Common myeloid progenitor, CD34-positive (primary cell): ENCODE data around the gene DDX17.

Experiments
- CTCF ChIA-PET: fragments of 350-600 bp; sonication (Branson Sonifier 250); formaldehyde crosslinking; loops from one replicate; lab custom pipeline; 2021; ENCODE audit warnings: antibody characterized with exemption; lab: Charles Lee
- POLR2A ChIA-PET: fragments of 350-600 bp; sonication (Branson Sonifier 250); formaldehyde crosslinking; loops from one replicate; lab custom pipeline; 2021; ENCODE audit warnings: antibody characterized with exemption; lab: Charles Lee
- DNase-seq, 3 donors: peaks; one replicate each; pipeline versions ENCODE4 v3.0.0 to v3.0.0-alpha.2; 2013
- H3K27ac ChIP-seq, 2 experiments: 1 replicate in 1 of 2; 2 replicates in 1 of 2; pipeline ENCODE4 v1.7.0; 2013; ENCODE audit warnings: inconsistent platforms in 2 of 2, low read length in 2 of 2, mild to moderate bottlenecking in 2 of 2, low read depth in 1 of 2, moderate library complexity in 1 of 2; ENCODE audit not compliant: severe bottlenecking in 2 of 2, insufficient read depth in 1 of 2, poor library complexity in 1 of 2
- H3K27me3 ChIP-seq, 5 experiments: replicated peaks in 2 of 5; 1 replicate in 3 of 5; 2 replicates in 2 of 5; pipeline versions ENCODE4 v1.6.1 to v1.7.0; 2013; ENCODE audit warnings: low read length in 4 of 5, mild to moderate bottlenecking in 2 of 5, moderate library complexity in 2 of 5, inconsistent platforms in 1 of 5; ENCODE audit not compliant: insufficient read depth in 5 of 5, control insufficient read depth in 4 of 5
- H3K36me3 ChIP-seq, 4 experiments: 1 replicate in 2 of 4; 2 replicates in 2 of 4; pipeline versions ENCODE4 v1.6.1 to v1.7.0; 2013; ENCODE audit warnings: low read length in 3 of 4, control low read depth in 1 of 4, mild to moderate bottlenecking in 1 of 4; ENCODE audit not compliant: control insufficient read depth in 4 of 4, insufficient read depth in 4 of 4
- H3K4me1 ChIP-seq, 4 experiments: 1 replicate in 3 of 4; 2 replicates in 1 of 4; pipeline versions ENCODE4 v1.6.1 to v1.7.1; 2013; ENCODE audit warnings: low read length in 3 of 4, mild to moderate bottlenecking in 3 of 4, control low read depth in 1 of 4, inconsistent platforms in 1 of 4, moderate library complexity in 1 of 4; ENCODE audit not compliant: control insufficient read depth in 4 of 4, insufficient read depth in 4 of 4; ENCODE audit errors: control extremely low read depth in 1 of 4
- H3K4me3 ChIP-seq, 7 experiments: 1 replicate in 4 of 7; 2 replicates in 3 of 7; pipeline versions ENCODE4 v1.5.1 to v1.7.0; 2013; ENCODE audit warnings: mild to moderate bottlenecking in 7 of 7, low read length in 6 of 7, moderate library complexity in 6 of 7, inconsistent platforms in 2 of 7, low read depth in 2 of 7, control low read depth in 1 of 7; ENCODE audit not compliant: insufficient read depth in 4 of 7, control insufficient read depth in 1 of 7; ENCODE audit errors: extremely low read depth in 1 of 7
- H3K9me3 ChIP-seq, 5 experiments: 1 replicate in 4 of 5; 2 replicates in 1 of 5; pipeline versions ENCODE4 v1.6.1 to v1.7.1; 2013; ENCODE audit warnings: low read length in 4 of 5, mild to moderate bottlenecking in 2 of 5, inconsistent platforms in 1 of 5, low read depth in 1 of 5, moderate library complexity in 1 of 5; ENCODE audit not compliant: control insufficient read depth in 4 of 5, insufficient read depth in 2 of 5; ENCODE audit errors: control extremely low read depth in 1 of 5
- WGBS: methylation state at CpG from one replicate; pipeline ENCODE4 v1.1.5; 2013; ENCODE audit not compliant: insufficient coverage; 5-methylcytosine and 5-hydroxymethylcytosine counted together

The DDX17 gene

DNA sequence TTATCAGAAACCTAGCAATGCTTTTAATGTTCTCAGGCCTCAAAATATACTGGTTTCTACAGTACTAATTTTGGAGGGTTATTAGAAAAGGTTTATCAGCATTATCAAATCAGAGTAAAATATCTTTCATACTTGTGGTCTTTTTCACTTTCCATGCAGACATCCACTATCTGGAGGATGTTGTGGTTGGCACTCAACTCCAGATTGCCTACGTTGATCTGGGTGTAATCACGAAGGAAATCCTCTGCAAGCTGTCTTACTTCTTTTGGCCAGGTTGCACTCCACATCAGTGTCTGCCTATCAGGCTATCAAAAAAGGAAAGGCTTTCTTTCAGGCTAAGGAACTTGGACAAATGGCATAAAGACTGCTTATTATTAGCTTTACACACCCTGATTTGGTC lies 11.6 kb downstream of the DDX17 start:
- Histone ChIP-seq H3K27ac (no peak overlapping the region), H3K36me3 (peaks cover 46 to 96% (median 78%) of the 10 kb centered on the region in 4 experiments), H3K4me3 (no peak overlapping the region), H3K4me1 (peaks cover 0 to 2% (median 0%) of the 10 kb centered on the region in 4 experiments), H3K27me3 (no peaks in the 10 kb centered on the region), H3K9me3 (no peaks in the 10 kb centered on the region)
- POLR2A ChIA-PET, result no interaction called here
- 18% methylated on average over 2 of the region's 2 CpGs for WGBS
- CTCF ChIA-PET, result interaction anchor here (0.9 to 1.4 kb wide), 4 partner anchors 11 to 78 kb away, joined by 3 to 6 read pairs (median 4); no protein-coding TSS in a partner anchor
- DNase-seq, result peak in 2 of 3 donors; percentile 55 to 66

DNA sequence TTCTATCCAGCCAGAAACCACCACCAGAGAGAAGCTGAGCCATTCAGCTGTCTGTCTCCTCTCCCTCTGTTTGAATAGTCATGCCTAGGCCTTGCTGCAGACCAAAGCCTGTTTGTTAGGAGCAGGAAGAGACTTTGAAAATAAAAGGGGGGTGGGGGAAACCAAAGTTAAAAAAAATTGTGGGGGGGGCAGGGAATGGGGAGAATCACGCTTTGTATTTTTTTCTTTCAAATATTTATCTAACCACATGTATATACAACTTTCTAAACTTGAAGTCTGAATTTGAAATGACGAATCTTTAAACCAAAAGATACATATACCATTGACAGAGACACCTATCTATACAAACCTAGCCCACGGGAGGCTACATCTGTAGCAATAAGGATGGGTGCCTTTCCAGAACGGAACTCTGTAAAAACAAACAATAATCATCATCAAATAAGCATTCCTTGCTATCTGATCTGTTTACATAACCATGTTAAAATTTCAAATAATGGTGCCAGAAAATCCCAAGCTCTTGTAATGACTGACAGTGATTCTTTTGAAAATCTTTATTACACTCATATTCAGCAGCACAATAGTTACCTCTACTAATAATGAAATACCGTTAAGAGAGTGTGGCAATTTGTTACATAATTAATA lies 14.3 kb downstream of the DDX17 start:
- no peaks in the 10 kb centered on the region for H3K27me3 ChIP-seq
- no peak overlapping the region for H3K27ac ChIP-seq
- no peak overlapping the region for H3K4me3 ChIP-seq
- 86% methylated on average over 1 of the region's 5 CpGs for WGBS
- H3K36me3 ChIP-seq, result peaks cover 36 to 95% (median 83%) of the 10 kb centered on the region in 4 experiments
- no peak for DNase-seq
- ChIA-PET POLR2A (interaction anchor here (0.6 to 0.7 kb wide), 2 partner anchors 36 to 91 kb away, joined by 4 read pairs; no protein-coding TSS in a partner anchor), CTCF (interaction anchor here (0.7 to 2.7 kb wide), 2 partner anchors 10 to 12 kb away, joined by 3 to 13 read pairs; no protein-coding TSS in a partner anchor)
- peaks cover 0 to 2% (median 0%) of the 10 kb centered on the region in 4 experiments for H3K4me1 ChIP-seq
- no peaks in the 10 kb centered on the region for H3K9me3 ChIP-seq

DNA sequence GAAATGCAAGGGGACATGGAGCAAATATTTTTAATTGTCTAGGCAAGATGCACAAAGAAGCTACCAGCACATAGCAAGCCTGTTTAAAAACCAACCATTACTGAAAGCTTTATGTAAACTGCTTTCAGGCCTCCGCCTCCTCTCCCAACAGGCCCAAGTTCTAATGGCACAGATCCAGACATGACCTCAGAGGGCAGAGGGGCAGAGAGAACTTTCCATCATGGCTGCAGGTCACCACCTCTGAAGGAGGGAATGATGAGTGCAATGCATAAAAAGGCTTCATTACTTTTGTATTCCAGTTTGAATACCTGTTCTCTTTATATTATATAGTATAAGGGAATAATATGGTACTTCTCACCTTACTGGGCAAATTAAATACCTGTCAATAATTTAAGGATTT lies 15.2 kb downstream of the DDX17 start:
- DNase-seq, result no peak
- WGBS, result no CpG with 5 or more reads among the region's 1 CpG
- CTCF ChIA-PET, result interaction anchor here (0.9 to 2.1 kb wide), 4 partner anchors 9 to 80 kb away, joined by 3 to 11 read pairs (median 4); no protein-coding TSS in a partner anchor

DNA sequence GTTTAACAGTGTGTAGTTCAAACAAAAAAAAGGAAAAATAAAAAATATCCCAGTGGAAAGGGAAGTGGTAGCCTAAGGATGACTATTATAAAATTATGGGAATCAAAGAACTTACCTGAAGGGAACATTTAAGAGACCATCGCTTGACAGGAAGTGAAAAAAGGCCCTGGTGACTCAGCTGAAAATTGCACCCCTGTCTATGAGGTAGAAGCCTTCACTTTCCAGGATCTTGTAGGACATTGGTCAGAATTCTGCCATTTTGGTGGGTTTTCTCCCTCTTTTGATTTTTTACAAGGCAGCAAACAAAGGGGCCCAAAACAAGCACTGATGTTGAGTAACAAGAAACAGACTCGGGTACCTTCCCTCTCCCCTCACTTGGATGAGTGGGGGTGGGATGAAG lies 15.6 kb downstream of the DDX17 start:
- CTCF ChIA-PET, result interaction anchor here (0.9 to 2.1 kb wide), 4 partner anchors 9 to 80 kb away, joined by 3 to 11 read pairs (median 4); no protein-coding TSS in a partner anchor
- H3K27ac ChIP-seq, result peak overlapping the region in 1 of 2 experiments; percentile 12

More for the DNA sequence above, 15.2 kb downstream of the DDX17 start:
- H3K36me3 ChIP-seq, result peaks cover 40 to 95% (median 83%) of the 10 kb centered on the region in 4 experiments
- no peaks in the 10 kb centered on the region for H3K27me3 ChIP-seq
- POLR2A ChIA-PET, result interaction anchor here (0.6 to 3.2 kb wide), 3 partner anchors 12 to 90 kb away, joined by 4 to 13 read pairs (median 4); no protein-coding TSS in a partner anchor
- no peak overlapping the region for H3K27ac ChIP-seq
- H3K4me1 ChIP-seq, result peaks cover 0 to 2% (median 0%) of the 10 kb centered on the region in 4 experiments
- H3K4me3 ChIP-seq, result no peak overlapping the region
- no peaks in the 10 kb centered on the region for H3K9me3 ChIP-seq

DNA sequence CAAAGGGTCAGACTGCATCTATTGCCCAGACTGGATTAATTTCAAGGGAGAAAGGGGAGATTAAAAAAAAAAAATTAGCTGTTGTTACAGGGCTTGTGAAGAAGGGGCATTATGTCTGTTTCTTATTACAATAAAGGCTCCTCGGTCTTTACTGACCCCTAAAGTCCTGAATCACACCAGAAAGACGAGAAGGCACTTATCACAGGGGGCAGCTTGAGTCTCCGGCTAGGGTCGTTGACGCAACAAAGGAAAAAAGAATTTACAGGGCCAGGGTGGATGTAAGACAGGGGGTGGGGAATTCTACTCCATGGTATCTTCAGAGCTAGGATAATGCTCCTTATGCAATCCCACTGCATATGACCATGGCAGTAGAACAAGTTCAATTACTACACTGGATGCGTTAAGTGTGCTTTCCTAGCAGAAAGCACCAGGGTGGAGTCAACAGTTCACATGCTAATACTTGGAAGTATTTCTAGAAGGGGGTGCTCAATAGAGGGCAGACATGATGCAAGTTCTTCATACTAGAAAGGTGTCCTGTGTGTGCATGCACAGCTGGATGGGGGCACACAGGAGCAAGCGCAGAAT lies 16.5 kb downstream of the DDX17 start:
- Histone ChIP-seq H3K27me3 (no peaks in the 10 kb centered on the region), H3K4me3 (no peak overlapping the region), H3K4me1 (peaks cover 0 to 2% (median 0%) of the 10 kb centered on the region in 4 experiments), H3K9me3 (no peaks in the 10 kb centered on the region), H3K27ac (no peak overlapping the region), H3K36me3 (peaks cover 34 to 96% (median 83%) of the 10 kb centered on the region in 4 experiments)
- no peak for DNase-seq
- ChIA-PET CTCF (interaction anchor here (1.2 to 2.1 kb wide), 3 partner anchors 10 to 114 kb away, joined by 3 to 11 read pairs (median 6); no protein-coding TSS in a partner anchor), POLR2A (interaction anchor here (1.1 to 3.2 kb wide), 2 partner anchors 9 to 13 kb away, joined by 4 to 13 read pairs; no protein-coding TSS in a partner anchor)
- WGBS, result 100% methylated on average over 6 of the region's 7 CpGs

More for the DNA sequence above, 15.6 kb downstream of the DDX17 start:
- Histone ChIP-seq H3K9me3 (no peaks in the 10 kb centered on the region), H3K27me3 (no peaks in the 10 kb centered on the region), H3K4me1 (peaks cover 0 to 2% (median 0%) of the 10 kb centered on the region in 4 experiments), H3K4me3 (no peak overlapping the region), H3K36me3 (peaks cover 38 to 94% (median 83%) of the 10 kb centered on the region in 4 experiments)
- 10% methylated on average over 1 of the region's 2 CpGs for WGBS
- POLR2A ChIA-PET, result interaction anchor here (3.2 kb wide), 1 partner anchor 12 kb away, joined by 13 read pairs; no protein-coding TSS in a partner anchor
- DNase-seq, result peak in 2 of 3 donors; percentile 36 to 44

DNA sequence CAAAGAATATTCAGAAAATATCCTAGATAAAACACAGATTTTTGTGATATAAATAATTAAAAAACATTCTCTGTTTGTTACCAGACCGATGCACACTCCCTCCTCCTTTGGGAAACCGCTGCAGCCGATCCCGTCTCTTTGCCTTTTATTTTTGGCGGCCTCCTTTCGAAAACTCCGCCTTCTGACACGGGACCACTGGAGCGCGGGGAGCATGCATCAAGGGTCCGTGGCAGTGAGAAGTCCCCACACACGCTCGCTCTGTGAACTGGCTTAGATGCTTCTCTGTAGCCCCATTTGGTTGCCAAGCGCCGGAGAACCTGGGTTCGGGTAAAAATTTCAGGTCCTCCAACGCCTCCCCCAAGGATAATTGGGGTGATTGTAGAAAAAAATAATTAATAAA lies 17.0 kb downstream of the DDX17 start:
- Histone ChIP-seq H3K9me3 (no peaks in the 10 kb centered on the region), H3K36me3 (peaks cover 30 to 96% (median 84%) of the 10 kb centered on the region in 4 experiments), H3K27me3 (no peaks in the 10 kb centered on the region), H3K4me3 (no peak overlapping the region), H3K4me1 (peaks cover 0 to 2% (median 0%) of the 10 kb centered on the region in 4 experiments), H3K27ac (no peak overlapping the region)
- 96% methylated on average over 13 of the region's 17 CpGs for WGBS
- ChIA-PET CTCF (interaction anchor here (1.2 to 2.1 kb wide), 3 partner anchors 11 to 114 kb away, joined by 3 to 11 read pairs (median 6); no protein-coding TSS in a partner anchor), POLR2A (interaction anchor here (1.1 to 3.2 kb wide), 2 partner anchors 10 to 14 kb away, joined by 4 to 13 read pairs; no protein-coding TSS in a partner anchor)
- no peak for DNase-seq
